Prostate gland (tissue), 2 donors: Measurements from ENCODE around the gene C2CD4A. TPM values are rescaled to one million over a fixed set of nuclear protein-coding genes. Genes with fewer than 3 reads are reported as not detected.

ENCODE experiments used
- DNase-seq: peaks from one replicate; pipeline ENCODE4 v3.0.0-alpha.2; 2019; ENCODE audit warnings: low spot score
- H3K27ac ChIP-seq, 2 donors: fragments of 200-600 bp; sonication (generic); 2 replicates each; pipeline ENCODE4 v1.5.1; 2017 to 2019
- H3K27me3 ChIP-seq: fragments of 200-600 bp; sonication (generic); replicated peaks from 2 replicates; pipeline ENCODE4 v1.5.1; 2019; ENCODE audit not compliant: insufficient read depth
- H3K36me3 ChIP-seq, 2 donors: fragments of 200-600 bp; sonication (generic); 1 replicate in 1 of 2; 2 replicates in 1 of 2; pipeline versions ENCODE4 v1.5.1 to v1.8.1; 2017 to 2019
- H3K4me1 ChIP-seq: fragments of 200-600 bp; sonication (generic); replicated peaks from 2 replicates; pipeline ENCODE4 v1.5.1; 2019
- H3K4me3 ChIP-seq, 2 donors: fragments of 200-600 bp; sonication (generic); 2 replicates each; pipeline ENCODE4 v1.5.1; 2017 to 2019
- H3K9me3 ChIP-seq: fragments of 200-600 bp; sonication (generic); 2 replicates; pipeline ENCODE4 v1.5.1; 2017
- POLR2A ChIP-seq: fragments of 450-650 bp; IDR thresholded peaks from one replicate; pipeline ENCODE4 v1.6.1; 2016; ENCODE audit warnings: antibody characterized with exemption, mild to moderate bottlenecking
- POLR2AphosphoS5 ChIP-seq: sonication (generic); formaldehyde crosslinking; IDR thresholded peaks from one replicate; pipeline ENCODE4 v1.6.1; 2017; ENCODE audit warnings: antibody characterized with exemption
- WGBS: methylation state at CpG from one replicate; pipeline ENCODE4 v1.1.5; 2018; 5-methylcytosine and 5-hydroxymethylcytosine counted together
- intact Hi-C: fragments of 100-400 bp; cut with DNase I; formaldehyde crosslinking; loops from one replicate; pipeline ENCODE4 v1.14.2; 2022
- total RNA-seq, 2 donors: library from RNA; depleted of rRNA; stranded (reverse); fragments of >200 nt; gene quantifications; one replicate each; pipeline ENCODE4 v1.1.0, GENCODE V29; 2016
- TF ChIP-seq, protein P1 (sequence below), 4 experiments: fragments of 200-600 bp in 2 of 4; fragments of 450-650 bp in 2 of 4; sonication (generic) in 2 of 4; IDR thresholded peaks; 1 replicate in 3 of 4; 2 replicates in 1 of 4; pipeline ENCODE4 v1.5.1; 2016 to 2019; ENCODE audit warnings: antibody characterized with exemption in 4 of 4, mild to moderate bottlenecking in 2 of 4, moderate library complexity in 2 of 4

C2CD4A gene
- total RNA-seq, 2 donors from 2014 or later = 0.28 to 0.36 TPM

DNA sequence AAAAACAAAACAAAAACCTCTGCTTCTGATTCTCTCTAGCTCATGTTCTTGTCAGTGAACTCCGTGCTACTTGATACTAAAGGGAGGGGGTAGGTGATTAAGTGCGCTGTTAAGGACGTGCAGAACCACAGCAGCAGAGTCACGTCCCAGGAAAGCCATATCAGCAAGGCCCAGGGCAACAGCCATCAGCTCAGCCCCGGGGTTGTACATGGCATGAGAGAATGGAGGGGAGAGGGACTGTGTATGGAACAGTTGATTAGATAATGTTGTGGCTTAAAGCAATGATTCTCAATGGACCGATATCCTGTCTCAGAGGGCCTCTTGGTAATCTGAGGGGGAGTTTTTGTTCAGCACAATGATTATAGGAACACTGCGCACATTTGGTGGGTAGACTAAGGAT is 27.6 kb downstream of the C2CD4A start:
- Histone ChIP-seq H3K27ac (no peak overlapping the region), H3K9me3 (no peaks in the 10 kb centered on the region), H3K27me3 (no peaks in the 10 kb centered on the region), H3K4me1 (no peaks in the 10 kb centered on the region), H3K36me3 (no peaks in the 10 kb centered on the region), H3K4me3 (no peak overlapping the region)
- intact Hi-C loops = no loop called here
- no peak for DNase-seq
- TF ChIP-seq POLR2A = no peak
- no peak for TF ChIP-seq POLR2AphosphoS5
- TF ChIP-seq, protein P1, sequence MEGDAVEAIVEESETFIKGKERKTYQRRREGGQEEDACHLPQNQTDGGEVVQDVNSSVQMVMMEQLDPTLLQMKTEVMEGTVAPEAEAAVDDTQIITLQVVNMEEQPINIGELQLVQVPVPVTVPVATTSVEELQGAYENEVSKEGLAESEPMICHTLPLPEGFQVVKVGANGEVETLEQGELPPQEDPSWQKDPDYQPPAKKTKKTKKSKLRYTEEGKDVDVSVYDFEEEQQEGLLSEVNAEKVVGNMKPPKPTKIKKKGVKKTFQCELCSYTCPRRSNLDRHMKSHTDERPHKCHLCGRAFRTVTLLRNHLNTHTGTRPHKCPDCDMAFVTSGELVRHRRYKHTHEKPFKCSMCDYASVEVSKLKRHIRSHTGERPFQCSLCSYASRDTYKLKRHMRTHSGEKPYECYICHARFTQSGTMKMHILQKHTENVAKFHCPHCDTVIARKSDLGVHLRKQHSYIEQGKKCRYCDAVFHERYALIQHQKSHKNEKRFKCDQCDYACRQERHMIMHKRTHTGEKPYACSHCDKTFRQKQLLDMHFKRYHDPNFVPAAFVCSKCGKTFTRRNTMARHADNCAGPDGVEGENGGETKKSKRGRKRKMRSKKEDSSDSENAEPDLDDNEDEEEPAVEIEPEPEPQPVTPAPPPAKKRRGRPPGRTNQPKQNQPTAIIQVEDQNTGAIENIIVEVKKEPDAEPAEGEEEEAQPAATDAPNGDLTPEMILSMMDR (IDR thresholded peaks at IDR 0.05) = no peak
- WGBS = 68% methylated on average over 7 of the region's 7 CpGs

DNA sequence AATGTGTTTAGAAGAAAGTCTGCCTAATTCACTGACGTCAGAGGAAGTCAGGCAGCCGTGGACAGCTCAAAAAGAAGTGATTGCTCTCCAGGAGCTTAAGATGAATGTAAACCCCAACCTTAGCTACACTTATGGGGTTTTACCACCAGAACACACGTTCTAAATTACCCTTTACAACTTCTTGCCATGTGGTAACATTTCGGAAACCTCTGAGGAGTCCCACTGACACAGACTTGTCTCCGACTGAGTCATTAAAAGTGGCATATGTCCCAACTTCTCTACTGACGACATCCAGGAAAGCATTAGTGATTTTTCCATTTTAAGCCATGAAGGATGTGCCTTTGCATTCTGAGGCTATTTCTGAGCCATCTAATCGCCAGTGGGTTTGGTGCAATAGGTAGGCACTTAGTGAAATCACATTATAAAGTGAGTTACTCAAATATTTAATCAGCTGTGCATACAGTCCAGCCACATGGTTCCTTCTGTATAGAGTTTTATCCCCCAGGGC is 32.4 kb downstream of the C2CD4A start:
- no peaks in the 10 kb centered on the region for H3K4me1 ChIP-seq
- no peaks in the 10 kb centered on the region for H3K27me3 ChIP-seq
- 25% methylated on average over 7 of the region's 7 CpGs for WGBS
- H3K27ac ChIP-seq = no peak overlapping the region
- DNase-seq = no peak
- intact Hi-C loops = no loop called here
- no peak for TF ChIP-seq POLR2AphosphoS5
- TF ChIP-seq, protein P1 (IDR thresholded peaks at IDR 0.05) = no peak
- H3K4me3 ChIP-seq = no peak overlapping the region
- no peaks in the 10 kb centered on the region for H3K9me3 ChIP-seq
- H3K36me3 ChIP-seq = no peaks in the 10 kb centered on the region

DNA sequence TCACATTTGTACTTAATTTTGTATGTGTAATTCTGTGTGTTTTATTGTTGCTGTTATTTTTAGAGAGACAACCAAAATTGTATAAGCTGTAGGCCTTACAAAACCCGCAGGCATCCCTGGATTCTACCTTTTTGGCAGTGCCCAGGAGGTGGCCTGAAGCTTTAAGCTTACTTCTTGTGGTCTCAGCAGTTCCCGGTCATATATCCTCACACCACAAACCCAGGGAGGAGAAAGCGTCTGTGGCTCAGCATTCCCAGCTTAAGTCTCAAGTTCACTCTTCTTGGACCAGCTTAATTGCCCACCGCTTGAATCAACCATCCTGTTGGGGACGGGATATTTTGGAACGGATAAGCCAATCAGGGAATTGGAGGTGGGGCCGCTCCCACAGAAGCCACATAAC is 36.7 kb downstream of the C2CD4A start:
- H3K27me3 ChIP-seq = no peaks in the 10 kb centered on the region
- WGBS = 93% methylated on average over 7 of the region's 7 CpGs
- no peaks in the 10 kb centered on the region for H3K36me3 ChIP-seq
- no peak for DNase-seq
- no peaks in the 10 kb centered on the region for H3K4me1 ChIP-seq
- H3K4me3 ChIP-seq = no peak overlapping the region
- H3K9me3 ChIP-seq = no peaks in the 10 kb centered on the region
- H3K27ac ChIP-seq = no peak overlapping the region
- TF ChIP-seq, protein P1 (IDR thresholded peaks at IDR 0.05) = no peak
- TF ChIP-seq POLR2AphosphoS5 = no peak
- TF ChIP-seq POLR2A = no peak
- intact Hi-C loops = no loop called here

DNA sequence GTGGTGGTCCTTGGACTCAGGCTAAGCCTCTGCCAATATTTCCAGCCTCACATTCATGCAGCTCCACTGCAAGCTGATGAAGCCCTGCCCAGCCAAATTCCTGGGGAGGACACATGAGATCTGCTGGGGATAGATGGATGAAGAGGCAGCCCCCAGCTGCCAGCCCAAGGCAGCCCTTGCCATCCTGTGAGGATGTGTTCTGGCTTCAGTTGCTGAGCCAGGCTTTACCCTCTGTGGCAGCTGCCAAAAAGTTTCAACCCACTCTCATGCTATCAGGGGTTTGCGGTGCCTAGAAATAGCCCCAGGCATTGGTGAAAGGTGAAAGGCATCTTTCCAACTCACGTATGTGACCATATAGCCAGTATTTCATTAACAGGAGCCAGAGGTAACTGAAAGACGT is 37.6 kb downstream of the C2CD4A start:
- H3K27ac ChIP-seq = no peak overlapping the region
- H3K27me3 ChIP-seq = no peaks in the 10 kb centered on the region
- no peak for DNase-seq
- intact Hi-C loops = no loop called here
- 71% methylated on average over 3 of the region's 3 CpGs for WGBS
- no peaks in the 10 kb centered on the region for H3K4me1 ChIP-seq
- no peaks in the 10 kb centered on the region for H3K36me3 ChIP-seq
- H3K9me3 ChIP-seq = no peaks in the 10 kb centered on the region
- no peak overlapping the region for H3K4me3 ChIP-seq
- TF ChIP-seq, protein P1 (IDR thresholded peaks at IDR 0.05) = no peak
- no peak for TF ChIP-seq POLR2A
- no peak for TF ChIP-seq POLR2AphosphoS5

DNA sequence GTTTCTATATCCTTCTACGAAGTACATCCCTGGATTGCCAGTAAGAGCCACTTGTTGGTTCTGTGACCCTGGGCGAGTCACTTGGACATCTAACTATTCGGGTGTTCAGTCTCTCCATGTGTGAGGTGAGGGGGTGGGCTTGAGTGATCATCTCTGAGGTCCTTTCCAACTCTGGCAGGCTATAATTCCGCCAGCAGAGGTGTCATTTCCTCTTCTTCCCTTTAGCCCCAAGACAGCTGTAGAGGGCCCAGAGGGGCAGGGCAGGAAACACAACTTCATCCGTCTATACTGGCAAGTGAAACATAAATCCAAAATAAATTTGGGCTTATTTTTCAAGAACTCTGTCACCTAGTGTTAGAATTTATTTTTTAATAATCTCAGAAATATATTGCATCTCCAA is 38.1 kb downstream of the C2CD4A start:
- no peaks in the 10 kb centered on the region for H3K36me3 ChIP-seq
- H3K27me3 ChIP-seq = no peaks in the 10 kb centered on the region
- H3K27ac ChIP-seq = no peak overlapping the region
- no peak for DNase-seq
- H3K4me1 ChIP-seq = no peaks in the 10 kb centered on the region
- TF ChIP-seq, protein P1 (IDR thresholded peaks at IDR 0.05) = no peak
- no peak for TF ChIP-seq POLR2AphosphoS5
- no peak for TF ChIP-seq POLR2A
- H3K4me3 ChIP-seq = no peak overlapping the region
- 68% methylated on average over 5 of the region's 5 CpGs for WGBS
- intact Hi-C loops = no loop called here
- H3K9me3 ChIP-seq = no peaks in the 10 kb centered on the region
